Body of pancreas (tissue), 4 donors: ENCODE measurements around the gene MYRIP.
A peak's percentile ranks its signal among the peaks of the same experiment; 100 is the strongest.

ENCODE experiments used
- POLR2A ChIP-seq, 3 donors: fragments of 450-650 bp; IDR thresholded peaks; one replicate each; pipeline ENCODE4 v1.6.1; 2016; ENCODE audit warnings: antibody characterized with exemption in 3 of 3, mild to moderate bottlenecking in 2 of 3
- TF ChIP-seq, protein P1 (sequence below), 7 experiments: fragments of 450-650 bp in 4 of 7; fragments of 200-600 bp in 3 of 7; sonication (generic) in 3 of 7; IDR thresholded peaks; one replicate each; pipeline ENCODE4 v1.5.1; 2016 to 2019; ENCODE audit warnings: antibody characterized with exemption in 7 of 7

DNA sequence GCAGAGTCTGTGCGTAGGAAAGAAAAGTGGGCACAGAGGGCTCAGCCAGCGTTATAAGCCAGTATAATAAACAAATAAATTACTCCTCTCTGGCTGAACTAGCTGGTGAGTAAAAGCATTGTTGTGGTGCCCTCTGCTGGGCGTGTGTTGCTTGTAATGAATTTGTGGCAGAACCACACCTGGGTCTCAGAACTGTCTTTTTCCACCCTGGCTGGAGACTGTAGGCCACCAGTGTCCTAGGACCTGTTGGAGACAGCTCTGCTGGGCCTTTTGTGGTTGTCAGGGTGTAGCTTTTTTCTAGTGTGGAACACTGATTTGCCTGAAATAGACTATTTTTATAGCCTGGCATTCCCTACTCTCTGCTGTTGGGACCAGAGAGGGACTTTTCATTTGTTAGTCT is 369.6 kb downstream of the MYRIP start:
- TF ChIP-seq, protein P1, sequence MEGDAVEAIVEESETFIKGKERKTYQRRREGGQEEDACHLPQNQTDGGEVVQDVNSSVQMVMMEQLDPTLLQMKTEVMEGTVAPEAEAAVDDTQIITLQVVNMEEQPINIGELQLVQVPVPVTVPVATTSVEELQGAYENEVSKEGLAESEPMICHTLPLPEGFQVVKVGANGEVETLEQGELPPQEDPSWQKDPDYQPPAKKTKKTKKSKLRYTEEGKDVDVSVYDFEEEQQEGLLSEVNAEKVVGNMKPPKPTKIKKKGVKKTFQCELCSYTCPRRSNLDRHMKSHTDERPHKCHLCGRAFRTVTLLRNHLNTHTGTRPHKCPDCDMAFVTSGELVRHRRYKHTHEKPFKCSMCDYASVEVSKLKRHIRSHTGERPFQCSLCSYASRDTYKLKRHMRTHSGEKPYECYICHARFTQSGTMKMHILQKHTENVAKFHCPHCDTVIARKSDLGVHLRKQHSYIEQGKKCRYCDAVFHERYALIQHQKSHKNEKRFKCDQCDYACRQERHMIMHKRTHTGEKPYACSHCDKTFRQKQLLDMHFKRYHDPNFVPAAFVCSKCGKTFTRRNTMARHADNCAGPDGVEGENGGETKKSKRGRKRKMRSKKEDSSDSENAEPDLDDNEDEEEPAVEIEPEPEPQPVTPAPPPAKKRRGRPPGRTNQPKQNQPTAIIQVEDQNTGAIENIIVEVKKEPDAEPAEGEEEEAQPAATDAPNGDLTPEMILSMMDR (IDR thresholded peaks at IDR 0.05) = peak; percentile 38 to 77 (median 67)
- TF ChIP-seq POLR2A (IDR thresholded peaks at IDR 0.05) = no peak
